GM13977 (cell line): ENCODE data around the gene ATG16L2.

Source experiments
- DNase-seq: peaks from one replicate; pipeline ENCODE4 v3.0.0; 2012; ENCODE audit warnings: low spot score
- in situ Hi-C: fragments of 300-500 bp; cut with MboI; formaldehyde crosslinking; loops from one replicate; pipeline ENCODE4 v1.12.0; 2022; ENCODE audit warnings: low sequenced_read_pairs, low pct_unique_long_range_greater_than_20kb, mixed read lengths, inconsistent platforms; ENCODE audit not compliant: unreplicated experiment
- TF ChIP-seq, protein P1 (sequence below): IDR thresholded peaks from 2 replicates; pipeline ENCODE4 v1.5.1; 2012; ENCODE audit warnings: mild to moderate bottlenecking, control low read depth; ENCODE audit not compliant: insufficient read depth; ENCODE audit errors: extremely low read depth, missing control alignments

The ATG16L2 gene

DNA sequence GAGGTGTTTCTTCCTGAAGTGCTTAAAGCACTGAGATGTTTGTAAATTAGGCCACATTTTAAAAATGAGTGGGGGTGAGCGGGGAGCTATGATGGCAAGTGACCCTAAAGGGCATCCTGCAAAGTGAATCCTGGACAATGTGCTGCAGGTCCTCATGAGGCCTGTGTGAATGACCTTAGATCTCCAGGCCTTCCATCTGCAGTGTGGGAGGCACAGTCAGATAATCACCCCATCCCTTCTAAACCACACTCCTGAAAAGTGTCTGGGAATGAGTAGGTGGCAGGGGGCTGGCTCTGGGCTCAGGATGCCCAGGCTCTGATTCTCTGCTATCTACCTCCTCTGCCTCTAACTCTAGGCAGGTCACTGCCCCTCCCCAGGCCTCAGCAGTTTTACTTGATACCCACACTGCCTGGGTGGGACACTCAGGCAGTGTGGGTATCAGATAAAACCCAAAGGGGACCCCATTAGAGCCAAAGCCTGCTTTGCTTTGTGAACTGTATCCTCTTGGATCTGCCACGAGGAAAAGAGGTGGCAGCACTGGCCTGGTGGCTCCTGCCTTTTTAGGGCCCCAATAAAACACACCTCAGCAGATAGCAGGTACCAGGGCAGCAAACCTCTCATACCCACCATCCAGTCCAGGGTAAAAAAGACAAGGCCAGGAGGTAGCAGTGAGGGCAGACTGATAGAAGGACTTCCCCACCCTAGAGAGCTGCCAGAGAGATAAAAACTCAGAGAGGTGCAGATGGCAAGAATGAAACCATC lies 30.9 kb upstream of the ATG16L2 start:
- DNase-seq, result no peak
- in situ Hi-C loops, result no loop called here
- TF ChIP-seq, protein P1, sequence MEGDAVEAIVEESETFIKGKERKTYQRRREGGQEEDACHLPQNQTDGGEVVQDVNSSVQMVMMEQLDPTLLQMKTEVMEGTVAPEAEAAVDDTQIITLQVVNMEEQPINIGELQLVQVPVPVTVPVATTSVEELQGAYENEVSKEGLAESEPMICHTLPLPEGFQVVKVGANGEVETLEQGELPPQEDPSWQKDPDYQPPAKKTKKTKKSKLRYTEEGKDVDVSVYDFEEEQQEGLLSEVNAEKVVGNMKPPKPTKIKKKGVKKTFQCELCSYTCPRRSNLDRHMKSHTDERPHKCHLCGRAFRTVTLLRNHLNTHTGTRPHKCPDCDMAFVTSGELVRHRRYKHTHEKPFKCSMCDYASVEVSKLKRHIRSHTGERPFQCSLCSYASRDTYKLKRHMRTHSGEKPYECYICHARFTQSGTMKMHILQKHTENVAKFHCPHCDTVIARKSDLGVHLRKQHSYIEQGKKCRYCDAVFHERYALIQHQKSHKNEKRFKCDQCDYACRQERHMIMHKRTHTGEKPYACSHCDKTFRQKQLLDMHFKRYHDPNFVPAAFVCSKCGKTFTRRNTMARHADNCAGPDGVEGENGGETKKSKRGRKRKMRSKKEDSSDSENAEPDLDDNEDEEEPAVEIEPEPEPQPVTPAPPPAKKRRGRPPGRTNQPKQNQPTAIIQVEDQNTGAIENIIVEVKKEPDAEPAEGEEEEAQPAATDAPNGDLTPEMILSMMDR, result no peak

DNA sequence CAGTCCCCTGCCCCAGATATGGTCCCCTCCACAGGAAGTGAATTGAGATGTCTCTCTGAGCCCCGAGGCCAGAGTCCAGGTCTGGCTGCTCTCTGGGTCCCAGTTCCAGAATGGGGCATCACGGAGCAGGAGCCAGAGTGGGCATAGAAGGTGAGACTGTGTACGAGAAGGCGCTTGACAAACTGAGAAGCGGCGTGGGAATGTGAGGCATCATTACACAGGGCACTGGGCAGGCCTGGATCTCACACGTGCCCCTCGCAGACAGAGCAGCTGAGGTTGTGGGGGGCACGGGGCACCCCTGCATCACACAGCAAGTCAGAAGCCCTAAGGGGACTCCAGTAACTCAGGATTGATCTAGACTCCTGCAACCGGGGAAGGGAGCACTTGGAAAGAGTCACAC lies 29.5 kb upstream of the ATG16L2 start:
- TF ChIP-seq, protein P1, result no peak
- in situ Hi-C loops, result no loop called here
- DNase-seq, result no peak

DNA sequence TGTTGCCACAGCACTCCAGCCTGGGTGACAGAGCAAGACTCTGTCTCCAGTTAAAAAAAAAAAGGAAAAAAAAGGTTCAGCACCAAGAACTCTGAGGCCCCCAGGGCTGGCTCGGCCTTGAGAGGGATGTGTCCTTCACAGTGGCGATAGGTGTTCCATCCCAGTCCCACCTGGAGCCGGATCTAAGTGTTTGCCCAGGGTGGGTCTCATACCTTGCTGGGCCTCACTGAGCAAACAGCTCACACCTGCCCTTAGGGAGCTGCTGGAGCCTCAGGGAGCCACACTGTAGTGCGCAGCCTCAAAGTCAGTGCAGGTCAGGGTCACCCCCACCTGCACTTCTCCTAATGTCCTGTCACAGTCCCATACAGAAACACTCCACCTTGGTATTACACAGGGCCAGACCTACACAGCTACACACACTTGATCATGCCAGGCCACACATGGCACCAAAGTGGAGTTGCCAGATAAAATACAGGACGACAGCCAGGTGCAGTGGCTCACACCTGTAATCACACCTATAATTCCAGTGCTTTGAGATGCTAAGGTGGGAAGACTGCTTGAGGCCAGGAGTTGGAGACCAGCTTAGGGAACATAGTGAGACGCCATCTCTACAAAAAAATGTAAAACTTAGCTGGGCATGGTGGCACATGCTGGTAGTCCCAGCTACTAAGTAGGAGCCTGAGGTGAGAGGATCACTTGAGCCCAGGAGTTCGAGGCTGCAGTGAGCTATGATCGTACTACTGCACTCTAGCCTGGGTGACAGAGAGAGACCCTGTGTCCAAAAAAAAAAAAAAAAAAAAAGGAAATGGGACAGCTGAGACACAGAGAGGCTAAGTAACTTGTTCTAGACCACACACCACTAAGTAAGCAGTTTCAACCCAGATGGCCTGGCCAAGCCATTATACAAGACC lies 27.7 kb upstream of the ATG16L2 start:
- DNase-seq, result no peak
- TF ChIP-seq, protein P1, result no peak
- in situ Hi-C loops, result no loop called here

DNA sequence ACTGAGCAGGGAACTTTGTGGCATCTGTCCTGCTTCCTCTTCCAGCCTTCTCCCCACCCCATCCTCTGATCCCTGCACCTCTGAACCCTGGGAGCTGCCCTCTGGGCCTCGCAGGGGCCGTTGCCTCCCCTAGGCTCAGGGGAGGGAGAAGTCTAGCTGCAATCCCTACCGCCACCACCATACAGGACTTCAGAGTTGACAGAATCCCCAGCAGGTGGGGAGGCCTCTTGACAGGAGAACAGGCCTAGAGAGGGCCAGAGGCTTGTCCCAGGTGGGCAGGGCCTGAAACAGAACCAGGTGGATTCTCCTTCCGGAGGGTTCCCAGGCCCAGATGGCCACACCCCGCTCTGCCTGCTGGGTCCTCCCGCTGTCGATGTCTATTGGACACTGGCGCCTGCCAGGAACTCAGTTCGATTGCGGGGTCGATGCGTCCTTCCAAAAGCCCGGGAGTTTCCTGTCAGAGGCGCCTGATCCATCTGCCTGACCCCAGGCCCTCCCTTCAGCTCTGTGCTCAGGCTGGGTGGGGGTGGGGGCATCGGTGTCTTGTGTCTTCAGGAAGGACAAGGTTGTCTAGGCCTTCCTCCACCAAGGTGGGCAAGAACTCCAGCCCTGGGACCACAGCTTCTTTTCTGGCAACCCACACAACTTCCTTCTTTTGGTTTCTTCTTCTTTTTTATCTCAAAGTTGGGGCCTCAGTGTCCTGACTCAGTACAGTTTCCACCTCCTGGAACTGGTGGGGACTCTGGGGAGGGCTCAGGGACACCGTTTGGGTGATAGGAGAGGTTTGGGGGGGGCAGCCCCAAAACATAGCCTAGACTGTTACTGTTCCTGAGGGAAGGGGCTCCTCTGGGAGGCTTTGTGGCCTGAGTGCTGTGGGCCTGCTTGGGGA lies 26.8 kb upstream of the ATG16L2 start:
- in situ Hi-C loops, result no loop called here
- TF ChIP-seq, protein P1, result peak; percentile 26
- DNase-seq, result peak; percentile 79

DNA sequence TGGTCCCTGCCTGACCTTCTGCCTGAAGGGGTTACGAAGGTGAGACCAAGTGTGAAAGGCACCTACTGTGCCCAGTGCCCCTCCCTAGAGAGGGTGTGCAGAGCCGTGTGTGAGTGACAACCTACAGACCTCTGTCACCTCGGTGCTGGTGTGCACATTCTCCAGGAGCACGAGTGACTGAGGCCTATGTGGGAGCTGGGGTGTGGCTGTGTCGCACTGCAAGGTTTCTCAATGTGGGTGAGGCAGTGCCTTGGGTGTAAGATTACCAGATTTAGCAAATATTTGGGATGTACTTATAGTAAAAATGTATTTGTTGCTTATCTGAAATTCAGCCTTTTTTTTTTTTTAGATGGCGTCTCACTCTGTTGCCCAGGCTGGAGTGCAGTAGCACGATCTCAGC lies 26.0 kb upstream of the ATG16L2 start:
- in situ Hi-C loops, result no loop called here
- TF ChIP-seq, protein P1, result no peak
- no peak for DNase-seq
